H1 (cell line): ENCODE data around the gene MYOG.

ENCODE experiments used
- CHD2 ChIP-seq: IDR thresholded peaks from 2 replicates; pipeline ENCODE4 v1.6.1; 2012; ENCODE audit warnings: low read length, improper control_type of control experiment
- EP300 ChIP-seq, 2 experiments: IDR thresholded peaks; 1 replicate in 1 of 2; 2 replicates in 1 of 2; pipeline ENCODE4 v1.6.1; 2011 to 2012; ENCODE audit warnings: low read depth in 2 of 2, low read length in 2 of 2, mild to moderate bottlenecking in 2 of 2, borderline replicate concordance in 1 of 2, inconsistent platforms in 1 of 2, moderate library complexity in 1 of 2
- EZH2 ChIP-seq: fragments of 200-600 bp; sonication (generic); IDR thresholded peaks from 2 replicates; pipeline ENCODE4 v1.7.1; 2012; ENCODE audit warnings: low read depth, mild to moderate bottlenecking, moderate library complexity, low read length, inconsistent platforms; ENCODE audit not compliant: severe bottlenecking
- JUN ChIP-seq: IDR thresholded peaks from 2 replicates; pipeline ENCODE4 v1.6.1; 2011; ENCODE audit warnings: low read depth, mild to moderate bottlenecking, improper control_type of control experiment, low read length
- KDM1A ChIP-seq: fragments of 200-600, 300-600 bp; sonication (generic); IDR thresholded peaks from 2 replicates; pipeline ENCODE4 v1.7.1; 2016; ENCODE audit warnings: mild to moderate bottlenecking, low read length, borderline replicate concordance

- no peak for TF ChIP-seq JUN
- TF ChIP-seq KDM1A: no peak
- no peak for TF ChIP-seq EZH2
- TF ChIP-seq EP300 (IDR thresholded peaks at IDR 0.05; ENCODE audit: borderline replicate concordance in 1 of 2, low read depth in 2 of 2, low read length in 2 of 2): no peak
- TF ChIP-seq CHD2: no peak
These were observed 27.5 kb upstream of the MYOG start for GRCh38 chr1:203113308-203113707.
